Stimulated activated CD8-positive, alpha-beta memory T cell treated with anti-CD3 and anti-CD28 coated beads, Interleukin-7, amount 100 ng/mL, for 4 hours (primary cell): ENCODE results near the gene DDX55.
"Not testable (repeated sequence)": the region's sequence is repeated elsewhere in the genome, so short reads cannot be mapped to it uniquely, and the experiment has no call there.

Source experiments
- DNase-seq, 2 donors: peaks; one replicate each; pipeline ENCODE4 v3.0.0-alpha.2; 2020; ENCODE audit warnings: low read depth in 2 of 2

DDX55 gene, protein sequence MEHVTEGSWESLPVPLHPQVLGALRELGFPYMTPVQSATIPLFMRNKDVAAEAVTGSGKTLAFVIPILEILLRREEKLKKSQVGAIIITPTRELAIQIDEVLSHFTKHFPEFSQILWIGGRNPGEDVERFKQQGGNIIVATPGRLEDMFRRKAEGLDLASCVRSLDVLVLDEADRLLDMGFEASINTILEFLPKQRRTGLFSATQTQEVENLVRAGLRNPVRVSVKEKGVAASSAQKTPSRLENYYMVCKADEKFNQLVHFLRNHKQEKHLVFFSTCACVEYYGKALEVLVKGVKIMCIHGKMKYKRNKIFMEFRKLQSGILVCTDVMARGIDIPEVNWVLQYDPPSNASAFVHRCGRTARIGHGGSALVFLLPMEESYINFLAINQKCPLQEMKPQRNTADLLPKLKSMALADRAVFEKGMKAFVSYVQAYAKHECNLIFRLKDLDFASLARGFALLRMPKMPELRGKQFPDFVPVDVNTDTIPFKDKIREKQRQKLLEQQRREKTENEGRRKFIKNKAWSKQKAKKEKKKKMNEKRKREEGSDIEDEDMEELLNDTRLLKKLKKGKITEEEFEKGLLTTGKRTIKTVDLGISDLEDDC

GRCh38 chr12:123601602-123602489 is at the start of gene DDX55:
DDX55 (plus strand) TSS chr12:123602099; CDS start chr12:123602149, 50 bp downstream.
- peak; percentile 58 to 78 for DNase-seq

- not testable (repeated sequence) for DNase-seq
Measured at GRCh38 chr12:123554136-123554535, 47.8 kb upstream of the DDX55 start.

GRCh38 chr12:123554843-123555242 is 47.1 kb upstream of the DDX55 start:
- DNase-seq, result not testable (repeated sequence)

GRCh38 chr12:123558487-123558886 is 43.4 kb upstream of the DDX55 start:
- not testable (repeated sequence) for DNase-seq

GRCh38 chr12:123559468-123559867 is 42.4 kb upstream of the DDX55 start:
- DNase-seq, result no peak

GRCh38 chr12:123571343-123571813 is 30.5 kb upstream of the DDX55 start:
- no peak for DNase-seq

DNA sequence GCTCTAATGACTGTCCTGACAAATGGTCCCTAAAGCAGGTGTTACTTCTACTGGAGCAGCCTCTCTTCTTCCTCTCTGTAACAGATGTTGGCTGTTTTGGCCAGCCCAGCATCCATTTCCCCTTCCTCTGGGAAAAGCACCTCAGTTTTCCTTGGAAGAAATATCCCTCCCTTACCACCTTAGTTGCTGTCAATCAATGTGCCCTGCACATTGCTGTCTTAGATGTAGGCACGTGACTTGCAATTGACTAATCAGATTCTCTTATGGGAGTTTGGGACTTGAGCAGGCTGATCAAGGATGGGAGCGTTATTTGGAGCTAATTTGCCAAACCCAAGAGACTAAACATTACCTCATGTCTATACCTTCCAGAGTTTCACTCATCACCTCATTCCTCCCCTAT is 29.5 kb upstream of the DDX55 start:
- DNase-seq, result no peak

- no peak for DNase-seq
Measured at GRCh38 chr12:123573870-123574269, 28.0 kb upstream of the DDX55 start.

DNA sequence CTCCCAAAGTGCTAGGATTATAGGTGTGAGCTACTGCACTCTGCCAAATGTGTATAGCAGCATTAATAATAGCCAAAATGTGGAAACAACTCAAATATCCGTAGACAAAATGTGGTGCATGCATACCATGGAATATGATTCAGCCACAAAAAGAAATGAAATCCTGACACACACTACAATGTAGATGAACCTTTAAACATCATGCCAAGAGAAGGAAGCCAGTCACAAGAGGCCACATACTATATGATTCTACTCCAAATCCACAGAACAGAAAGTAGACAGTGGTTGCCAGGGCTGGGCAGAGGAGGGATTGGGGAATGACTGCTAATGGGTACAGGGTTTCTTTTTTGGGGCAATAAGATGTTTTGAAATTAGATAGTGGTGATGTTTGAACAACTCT is 25.3 kb upstream of the DDX55 start:
- DNase-seq, result no peak

- DNase-seq, result no peak
Measured at GRCh38 chr12:123578243-123578642, 23.7 kb upstream of the DDX55 start.

DNA sequence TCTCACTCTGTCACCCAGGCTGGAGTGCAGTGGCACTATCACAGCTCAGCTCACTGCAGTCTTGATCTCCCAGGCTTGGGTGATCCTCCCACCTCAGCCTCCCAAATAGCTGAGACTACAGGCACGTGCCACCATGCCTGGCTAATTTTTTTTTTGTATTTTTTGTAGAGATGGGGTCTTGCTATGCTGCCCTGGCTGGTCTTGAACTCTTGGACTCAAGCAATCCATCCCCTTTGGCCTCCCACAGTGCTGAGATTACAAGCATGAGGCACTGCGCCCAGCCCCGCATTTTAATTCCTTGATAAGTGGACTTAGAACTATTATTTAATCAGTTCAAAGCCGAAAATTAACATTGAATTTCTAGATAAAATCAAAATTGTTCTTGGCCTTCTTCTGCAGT is 23.1 kb upstream of the DDX55 start:
- not testable (repeated sequence) for DNase-seq

- DNase-seq, result no peak
Measured at GRCh38 chr12:123580772-123581171, 21.1 kb upstream of the DDX55 start.

GRCh38 chr12:123591702-123592481 is 10.0 kb upstream of the DDX55 start:
- no peak for DNase-seq

- DNase-seq, result no peak
Measured at GRCh38 chr12:123595729-123596128, 6.2 kb upstream of the DDX55 start.

- DNase-seq, result no peak
Measured at GRCh38 chr12:123597100-123597499, 4.8 kb upstream of the DDX55 start.

- DNase-seq, result no peak
Measured at GRCh38 chr12:123598522-123598921, 3.4 kb upstream of the DDX55 start.

GRCh38 chr12:123599310-123599709 is 2.6 kb upstream of the DDX55 start:
- DNase-seq, result no peak

DNA sequence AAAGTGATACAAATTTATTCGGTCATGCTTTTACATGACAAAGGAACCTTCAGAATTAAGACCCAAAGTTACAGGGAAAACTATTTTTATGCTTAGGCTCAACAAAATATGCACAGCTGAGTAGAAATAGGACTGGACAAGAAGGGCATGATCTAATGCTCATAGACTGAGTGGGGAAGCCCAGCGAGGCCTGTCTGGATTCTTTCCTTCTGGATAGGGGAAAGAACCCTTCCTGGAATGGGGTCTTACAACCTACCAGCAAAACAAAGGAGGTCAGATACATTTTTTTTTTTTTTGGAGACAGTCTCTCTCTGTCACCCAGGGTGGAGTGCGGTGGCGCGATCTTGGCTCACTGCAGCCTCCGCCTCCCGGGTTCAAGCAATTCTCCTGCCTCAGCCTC is 2.2 kb upstream of the DDX55 start:
- DNase-seq, result no peak

- DNase-seq, result no peak
Measured at GRCh38 chr12:123602651-123603195, 824 bp downstream of the DDX55 start.

- not testable (repeated sequence) for DNase-seq
Measured at GRCh38 chr12:123603495-123603894, 1.6 kb downstream of the DDX55 start.

DNA sequence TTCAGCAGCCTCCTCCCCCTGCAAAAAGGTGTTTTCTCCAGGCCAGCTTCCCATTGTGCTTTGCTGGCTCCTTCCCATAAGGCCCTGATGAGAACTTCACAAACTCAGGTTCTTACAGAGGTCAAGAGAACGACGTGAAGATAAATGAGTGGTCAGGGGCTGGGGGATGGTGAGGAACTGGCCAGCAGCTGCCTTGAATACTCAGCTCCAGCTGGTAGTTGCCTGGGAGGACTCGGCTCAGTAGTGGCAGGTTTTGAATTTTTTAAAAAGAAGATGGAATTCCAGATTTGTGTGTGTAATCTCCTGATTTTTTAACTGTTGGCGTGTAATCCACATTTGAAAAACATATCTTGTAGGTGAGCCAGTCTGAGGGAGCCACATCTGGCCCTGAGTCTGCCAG is 5.9 kb downstream of the DDX55 start:
- DNase-seq, result no peak
